Vagina (tissue), 2 donors: ENCODE measurements around the gene ILK.

Source experiments
- CTCF ChIP-seq, 3 experiments: fragments of 450-650 bp in 2 of 3; fragments of 200-600 bp in 1 of 3; sonication (generic) in 1 of 3; IDR thresholded peaks; one replicate each; pipeline ENCODE4 v1.5.1; 2017 to 2019; ENCODE audit warnings: antibody characterized with exemption in 3 of 3, mild to moderate bottlenecking in 2 of 3, moderate library complexity in 2 of 3
- POLR2A ChIP-seq, 2 donors: fragments of 450-650 bp; IDR thresholded peaks; one replicate each; pipeline ENCODE4 v1.6.1; 2017; ENCODE audit warnings: antibody characterized with exemption in 2 of 2, mild to moderate bottlenecking in 2 of 2, moderate library complexity in 2 of 2
- POLR2AphosphoS5 ChIP-seq, 2 donors: sonication (generic); formaldehyde crosslinking; IDR thresholded peaks; one replicate each; pipeline ENCODE4 v1.9.0; 2017; ENCODE audit warnings: antibody characterized with exemption in 2 of 2, mild to moderate bottlenecking in 2 of 2, low read depth in 1 of 2; ENCODE audit not compliant: insufficient read depth in 1 of 2

- no peak for TF ChIP-seq CTCF (IDR thresholded peaks at IDR 0.05)
- TF ChIP-seq POLR2A (IDR thresholded peaks at IDR 0.05), result no peak
- TF ChIP-seq POLR2AphosphoS5 (IDR thresholded peaks at IDR 0.05; ENCODE audit: insufficient read depth in 1 of 2, low read depth in 1 of 2), result no peak
Measured at GRCh38 chr11:6640985-6641701, 37.6 kb downstream of the ILK start.
